Skin of body (tissue), 2 donors: ENCODE measurements around the gene SIX6. TPM values are rescaled to one million over a fixed set of nuclear protein-coding genes. Genes with fewer than 3 reads are reported as not detected.
"Not testable (repeated sequence)": the region's sequence is repeated elsewhere in the genome, so short reads cannot be mapped to it uniquely, and the experiment has no call there.

Source experiments
- DNase-seq: peaks from one replicate; lab custom pipeline; 2025; lab: John Stamatoyannopoulos, UW
- total RNA-seq: library from RNA; depleted of rRNA; stranded (reverse); fragments of >200 nt; gene quantifications from one replicate; pipeline ENCODE4 v1.2.3, GENCODE V29; 2014

Gene SIX6
- total RNA-seq: not detected

DNA sequence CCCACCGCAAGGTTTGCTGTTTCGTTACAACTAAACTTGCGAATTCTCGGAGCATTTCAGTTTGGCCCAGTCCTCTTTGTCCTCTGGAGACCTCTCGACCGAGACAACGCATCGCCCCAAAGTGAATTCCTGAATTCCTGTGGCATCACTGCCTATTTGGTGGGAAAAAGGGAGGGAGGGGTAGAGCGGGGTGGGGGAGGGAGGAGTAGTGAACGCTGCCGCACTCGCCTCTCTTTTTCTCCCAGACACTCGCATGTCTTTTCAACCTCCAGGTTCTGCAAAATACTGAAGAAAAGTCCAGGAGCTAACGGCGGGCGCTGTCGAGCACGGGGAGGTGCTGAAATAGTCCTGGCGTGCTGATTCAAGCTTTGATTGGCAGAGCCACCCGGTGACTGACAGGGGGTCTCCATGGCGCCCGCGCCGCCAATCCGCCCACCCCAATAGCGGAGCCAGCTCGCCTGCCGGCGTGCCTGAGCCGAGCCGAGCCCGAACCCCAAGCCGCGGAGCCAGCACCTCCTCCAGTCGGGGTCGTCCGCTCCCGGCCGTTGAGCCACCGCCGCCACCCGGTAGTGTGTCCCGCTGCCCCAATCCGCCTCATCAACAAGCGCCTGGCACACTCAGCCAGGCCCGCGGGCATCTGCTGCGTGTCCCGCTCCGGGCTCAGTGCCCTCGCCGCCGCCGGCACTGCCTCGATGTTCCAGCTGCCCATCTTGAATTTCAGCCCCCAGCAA lies at the start of gene SIX6:
Gene SIX6, plus strand, starts transcription at position 440 of the 731 bp plus-strand sequence. Its CDS starts 253 bp downstream, at position 693.
- no peak for DNase-seq

- not testable (repeated sequence) for DNase-seq
Measured at GRCh38 chr14:60480248-60480647, 28.7 kb upstream of the SIX6 start.

DNA sequence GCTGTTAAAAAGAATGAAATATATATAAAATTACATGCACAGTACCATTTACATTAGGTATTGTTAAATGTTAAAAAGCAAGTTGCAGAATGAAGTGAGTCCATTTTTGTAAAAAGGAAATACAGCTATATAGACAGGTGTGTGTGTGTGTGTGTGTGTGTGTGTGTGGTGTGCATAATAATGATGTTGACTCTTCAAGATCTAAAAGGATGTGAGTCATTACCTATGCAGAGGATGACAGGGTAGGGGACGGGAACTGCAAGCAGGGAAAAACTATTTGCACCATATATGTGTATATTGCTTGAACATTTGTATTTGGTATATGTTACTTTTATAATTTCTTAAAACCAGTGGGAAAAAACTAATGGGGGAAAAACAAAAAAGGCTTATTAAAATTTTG lies 26.2 kb upstream of the SIX6 start:
- DNase-seq: no peak

DNA sequence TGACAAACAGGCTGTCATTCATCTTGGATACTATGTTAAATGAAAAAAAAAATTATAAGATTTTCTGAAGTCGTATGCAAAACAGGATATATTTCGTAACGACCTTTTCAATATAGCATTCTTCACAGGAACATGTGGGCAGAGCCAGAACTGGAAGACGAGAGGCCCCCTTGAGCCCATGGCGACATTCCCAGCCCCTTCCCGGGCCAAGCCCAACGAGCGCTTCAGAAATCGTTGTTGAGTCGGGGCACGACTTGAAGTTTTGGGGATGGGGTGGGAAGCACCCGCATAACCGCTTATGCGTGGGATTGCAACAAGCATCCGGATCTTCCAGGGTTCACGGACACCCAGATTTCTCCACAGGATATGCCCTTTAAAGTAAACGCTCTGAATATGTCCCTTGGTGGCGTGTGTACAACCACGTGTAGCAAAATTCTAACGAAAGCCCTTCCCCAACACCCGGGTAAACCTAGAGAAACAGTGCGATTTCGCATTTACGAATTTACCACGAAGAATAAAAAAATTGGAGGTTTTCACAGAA lies 23.8 kb upstream of the SIX6 start:
- no peak for DNase-seq

DNA sequence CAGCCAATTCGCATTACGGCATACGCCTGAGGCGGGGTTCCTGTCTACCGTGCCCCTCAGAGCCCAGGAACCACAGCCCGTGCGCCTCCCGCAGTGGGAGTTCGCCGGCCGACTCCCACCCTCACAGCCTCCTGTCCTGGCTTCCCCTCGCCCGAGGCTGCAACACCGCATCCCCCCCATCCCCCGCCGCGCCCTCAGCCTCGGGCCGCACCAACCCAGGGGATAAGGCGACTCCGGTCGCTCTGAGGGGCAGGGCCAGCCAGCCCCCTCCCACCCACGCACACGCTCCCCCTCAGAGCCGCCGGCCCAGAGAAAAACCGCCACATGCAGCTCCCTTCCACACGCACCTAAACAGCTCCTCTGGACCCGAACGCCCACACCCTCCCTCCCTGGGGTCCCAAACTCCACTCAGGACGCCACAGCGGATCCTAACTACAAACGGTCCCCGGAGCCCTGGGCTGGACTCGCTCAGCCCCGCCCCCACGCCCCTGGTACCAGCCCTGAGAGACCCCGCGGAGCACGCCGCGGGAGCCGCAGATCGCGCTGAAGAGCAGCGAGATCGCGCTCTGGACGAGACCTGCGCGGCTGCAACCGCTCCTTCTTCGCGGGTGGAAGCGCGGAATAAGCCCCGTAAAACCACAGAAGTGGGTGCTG lies 23.2 kb upstream of the SIX6 start, which contains the start of gene C14orf39:
Gene C14orf39, minus strand, starts transcription at position 466 of the 654 bp plus-strand sequence. CDS start 985 bp downstream, outside the sequence.
- peak; percentile 53 for DNase-seq

DNA sequence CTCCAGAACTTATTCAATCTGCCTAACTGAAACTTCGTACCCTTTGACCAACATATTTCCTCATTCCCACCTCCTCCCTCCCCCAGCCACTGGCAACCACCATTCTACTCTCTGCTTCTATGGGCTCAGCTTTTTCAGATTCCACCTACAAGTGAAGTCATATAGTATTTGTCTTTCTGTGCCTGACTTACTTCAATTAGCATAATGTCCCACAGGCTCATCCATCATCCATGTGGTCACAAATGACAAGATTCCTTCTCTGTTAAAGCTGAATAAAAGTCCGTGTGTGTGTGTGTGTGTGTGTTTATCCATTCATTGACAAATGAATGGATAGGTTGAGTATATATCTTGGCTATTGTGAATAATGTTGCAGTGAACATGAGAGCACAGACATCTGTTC lies 21.7 kb upstream of the SIX6 start:
- no peak for DNase-seq

- DNase-seq: no peak
Measured at GRCh38 chr14:60488175-60488574, 20.8 kb upstream of the SIX6 start.

GRCh38 chr14:60490270-60490669 lies 18.7 kb upstream of the SIX6 start:
- no peak for DNase-seq

GRCh38 chr14:60495946-60496345 lies 13.0 kb upstream of the SIX6 start:
- no peak for DNase-seq

DNA sequence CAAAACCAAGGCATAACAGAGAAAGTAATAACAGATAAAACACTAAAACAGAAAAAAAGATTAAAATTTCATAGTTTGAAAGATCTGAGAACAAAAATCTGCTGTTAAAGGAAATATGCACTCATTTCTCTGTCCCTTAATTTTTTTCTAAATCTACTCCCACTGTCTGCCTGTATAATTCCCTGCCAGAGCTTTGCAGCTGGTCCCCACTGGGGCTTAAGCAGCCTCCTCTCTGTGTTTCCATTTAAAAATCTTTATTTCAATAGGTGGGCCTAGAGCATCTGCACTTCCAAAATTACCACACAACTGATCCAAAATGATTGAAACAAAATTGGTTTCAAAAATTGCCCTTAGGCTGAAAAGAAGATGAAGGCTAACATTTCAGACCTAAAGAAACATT lies 6.4 kb upstream of the SIX6 start:
- no peak for DNase-seq

GRCh38 chr14:60505448-60505847 lies 3.5 kb upstream of the SIX6 start:
- no peak for DNase-seq

GRCh38 chr14:60506010-60506409 lies 2.9 kb upstream of the SIX6 start:
- DNase-seq: no peak

- no peak for DNase-seq
Measured at GRCh38 chr14:60506462-60506984, 2.4 kb upstream of the SIX6 start.

DNA sequence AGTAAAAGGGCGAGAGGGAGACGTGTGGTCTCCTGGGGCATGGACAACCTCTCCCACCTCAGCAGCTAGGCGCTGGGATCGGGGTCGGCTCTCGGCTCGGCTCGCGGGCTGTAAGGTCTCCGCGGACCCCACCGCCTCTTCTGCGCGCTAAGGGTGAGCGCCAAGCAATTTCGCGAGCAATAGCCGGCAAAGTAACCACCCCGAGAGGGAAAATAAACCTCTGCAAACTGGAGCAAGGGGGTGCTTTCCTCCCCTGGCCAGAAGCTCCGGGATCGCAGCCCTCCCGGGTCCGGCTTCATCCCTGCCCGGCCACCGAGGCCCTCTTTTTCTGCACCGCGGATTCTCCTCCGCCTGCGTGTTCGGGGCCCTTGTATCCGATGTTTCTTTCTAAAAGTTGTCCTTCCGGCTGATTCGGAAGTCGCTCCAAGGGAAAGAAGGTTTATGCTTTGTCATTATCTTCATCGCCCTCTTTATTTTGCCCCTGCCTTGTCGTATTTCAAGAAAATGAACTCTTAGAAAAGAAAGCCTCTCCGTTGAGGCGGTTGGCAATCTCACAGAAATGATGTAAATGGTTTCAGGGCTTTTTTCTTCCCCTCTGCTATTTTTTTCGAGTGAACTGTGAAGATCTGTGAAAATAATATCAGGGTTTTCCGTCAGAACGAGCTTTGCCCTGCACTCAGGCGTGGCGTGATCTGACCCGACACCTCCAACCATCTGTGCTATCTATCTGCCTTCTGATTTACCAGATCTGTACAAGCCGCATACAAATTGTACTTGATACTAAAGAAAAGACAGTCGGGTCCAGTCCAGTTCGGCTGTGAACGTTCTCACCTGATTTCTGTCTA lies 1.7 kb upstream of the SIX6 start:
- no peak for DNase-seq

DNA sequence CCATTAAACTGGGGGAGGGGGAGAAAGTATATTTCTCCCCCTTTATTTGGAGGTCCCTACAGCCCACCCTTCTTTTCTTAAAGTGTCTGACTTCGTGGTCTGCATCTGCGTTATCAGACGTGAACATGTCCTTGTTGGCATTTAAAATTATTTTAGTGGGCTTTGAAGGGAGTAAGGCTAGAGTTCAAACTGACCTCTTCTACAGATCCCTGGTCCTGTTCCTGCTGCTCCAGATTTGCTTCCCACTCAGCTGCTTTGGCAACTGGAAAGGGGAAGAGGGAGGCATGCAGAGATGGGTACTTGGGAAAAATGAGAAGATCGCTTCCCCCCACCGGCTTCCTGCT lies 611 bp upstream of the SIX6 start:
- DNase-seq: no peak

GRCh38 chr14:60509438-60510253 lies 700 bp downstream of the SIX6 start:
- no peak for DNase-seq

DNA sequence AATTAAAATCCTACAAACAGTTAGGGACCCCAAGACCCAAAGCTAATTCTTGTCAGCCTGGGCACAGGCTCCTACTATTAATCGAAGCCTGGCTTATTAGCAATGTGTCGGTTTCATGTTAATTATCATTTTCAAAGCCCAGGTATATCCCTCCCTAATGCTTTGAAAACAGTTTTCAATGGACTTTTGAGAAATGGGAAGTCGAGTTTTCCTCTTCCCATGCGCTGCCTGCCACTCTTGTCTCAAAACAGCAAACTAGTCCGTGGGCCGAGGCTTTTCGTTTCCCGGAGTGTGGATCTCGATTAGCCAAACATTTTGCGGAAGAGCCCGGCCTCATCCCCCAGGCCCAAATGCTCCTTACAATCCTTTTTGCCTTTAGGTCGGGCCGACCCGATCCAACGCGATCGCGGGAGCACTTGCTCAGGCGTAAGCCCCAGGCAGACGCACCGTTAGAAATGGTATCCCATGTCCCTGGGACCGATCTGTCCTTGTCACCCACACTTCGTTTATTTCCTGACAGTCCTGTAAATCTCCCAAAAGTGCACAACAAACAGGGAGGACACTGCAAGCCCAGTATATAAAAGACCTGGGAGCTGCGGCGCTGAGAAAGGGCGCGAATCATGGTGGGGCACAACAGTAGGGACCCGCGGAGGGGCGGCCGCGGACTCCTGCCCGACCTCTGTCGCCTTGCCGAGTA lies 1.5 kb downstream of the SIX6 start:
- no peak for DNase-seq

- DNase-seq: no peak
Measured at GRCh38 chr14:60510951-60511599, 2.1 kb downstream of the SIX6 start.

- DNase-seq: no peak
Measured at GRCh38 chr14:60512126-60512525, 3.2 kb downstream of the SIX6 start.
